ENCODE data around the gene IGSF8.
A peak's percentile ranks its signal among the peaks of the same experiment; 100 is the strongest.

The IGSF8 gene

DNA sequence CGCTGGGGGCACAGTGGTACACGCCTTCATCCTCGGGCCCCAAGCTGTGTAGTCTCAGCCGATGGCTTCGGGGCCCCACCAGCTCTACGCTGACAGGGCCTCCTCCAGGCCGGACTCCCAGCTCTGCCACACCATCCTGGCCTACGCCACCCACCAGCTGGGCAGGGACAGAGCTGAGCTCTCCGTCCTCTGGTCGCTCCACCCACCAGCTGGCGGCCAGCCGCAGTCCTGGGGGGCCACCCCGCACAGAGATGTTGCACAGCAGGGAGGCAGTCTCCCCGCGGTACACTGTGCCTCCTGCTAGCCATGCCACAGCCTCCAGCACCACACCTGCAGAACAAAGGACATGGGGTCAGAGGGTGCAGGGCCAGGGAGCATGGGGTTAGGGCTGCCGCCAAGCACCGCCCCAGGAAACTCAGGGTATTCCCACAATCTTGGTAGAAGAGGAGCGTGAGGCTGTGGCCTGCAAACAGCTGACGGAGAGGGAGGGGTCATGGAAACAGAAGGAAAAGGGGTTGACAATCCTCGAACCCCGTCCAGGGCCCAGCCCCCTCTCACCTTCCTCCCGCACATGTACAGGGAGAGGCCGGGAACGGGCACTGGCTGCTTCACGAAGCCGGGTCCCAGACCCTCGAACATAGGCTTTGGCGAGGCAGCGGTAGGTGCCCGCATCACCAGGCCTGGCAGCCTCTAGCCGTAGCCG lies 5.9 kb downstream of the IGSF8 start:
- Histone ChIP-seq H2BK12ac (ENCODE audit: low read length) (no peak overlapping the region), H3K23ac (ENCODE audit: low read depth, low read length, poor library complexity) (peak overlapping the region; percentile 36), H3K9ac (ENCODE audit: low read depth, low read length, poor library complexity) (peak overlapping the region; percentile 72), H3K27ac (replicated peaks; ENCODE audit: low read length) (no peak overlapping the region), H3K14ac (ENCODE audit: low read length) (no peak overlapping the region), H3K36me3 (replicated peaks in 1 of 2; ENCODE audit: control insufficient read depth in 2 of 2, insufficient read depth in 2 of 2, low read length in 2 of 2) (peaks cover 0 to 8% of the 10 kb centered on the region in 2 donors), H3K4me1 (ENCODE audit: control insufficient read depth in 2 of 2, insufficient read depth in 1 of 2, low read depth in 1 of 2, low read length in 2 of 2) (peaks cover 14 to 20% of the 10 kb centered on the region in 2 donors), H3K4ac (ENCODE audit: low read length) (peak overlapping the region; percentile 58), H3K79me1 (ENCODE audit: low read depth, low read length) (no peaks in the 10 kb centered on the region), H4K8ac (ENCODE audit: low read depth, low read length) (no peak overlapping the region), H3K18ac (ENCODE audit: low read length) (peak overlapping the region; percentile 19), H3K9me3 (replicated peaks in 1 of 2; ENCODE audit: control insufficient read depth in 2 of 2, insufficient read depth in 1 of 2, low read depth in 1 of 2, low read length in 2 of 2) (no peaks in the 10 kb centered on the region), H2AK5ac (ENCODE audit: low read depth, low read length) (no peak overlapping the region), H2BK120ac (ENCODE audit: low read depth, low read length) (no peak overlapping the region), H3K4me3 (ENCODE audit: low read length in 2 of 2) (no peak overlapping the region), H2BK5ac (ENCODE audit: low read length) (peak overlapping the region; percentile 18), H2AFZ (ENCODE audit: low read length) (no peak overlapping the region), H2BK15ac (ENCODE audit: low read length) (peak overlapping the region; percentile 61), H4K91ac (ENCODE audit: low read depth, low read length, poor library complexity) (peak overlapping the region; percentile 82), H3K27me3 (ENCODE audit: control insufficient read depth in 3 of 3, insufficient read depth in 3 of 3, low read depth in 1 of 3, low read length in 3 of 3) (no peaks in the 10 kb centered on the region), H3K4me2 (ENCODE audit: insufficient read depth, low read length, poor library complexity, severe bottlenecking) (no peak overlapping the region)
- no CpG with 5 or more reads among the region's 32 CpGs for WGBS, 2 donors (ENCODE audit: extremely low coverage in 2 of 2, insufficient read length in 2 of 2, insufficient replicate concordance in 1 of 2)
- DNase-seq (ENCODE audit: low spot score) = no peak

- WGBS, 2 donors (ENCODE audit: extremely low coverage in 2 of 2, insufficient read length in 2 of 2, insufficient replicate concordance in 1 of 2) = no CpG with 5 or more reads among the region's 5 CpGs
Observed at GRCh38 chr1:160091666-160092223, 6.7 kb downstream of the IGSF8 start.

GRCh38 chr1:160090760-160091159 lies 7.7 kb downstream of the IGSF8 start:
- no peak overlapping the region for H2BK12ac ChIP-seq (ENCODE audit: low read length)

More at GRCh38 chr1:160091666-160092223, 6.7 kb downstream of the IGSF8 start:
- Histone ChIP-seq H3K79me1 (ENCODE audit: low read depth, low read length) (no peaks in the 10 kb centered on the region), H3K4ac (ENCODE audit: low read length) (no peak overlapping the region), H2BK5ac (ENCODE audit: low read length) (no peak overlapping the region), H3K18ac (ENCODE audit: low read length) (no peak overlapping the region), H3K27me3 (ENCODE audit: control insufficient read depth in 3 of 3, insufficient read depth in 3 of 3, low read depth in 1 of 3, low read length in 3 of 3) (no peaks in the 10 kb centered on the region), H3K4me3 (ENCODE audit: low read length in 2 of 2) (no peak overlapping the region), H2AK5ac (ENCODE audit: low read depth, low read length) (no peak overlapping the region), H3K4me1 (ENCODE audit: control insufficient read depth in 2 of 2, insufficient read depth in 1 of 2, low read depth in 1 of 2, low read length in 2 of 2) (peaks cover 11 to 13% of the 10 kb centered on the region in 2 donors), H3K9ac (ENCODE audit: low read depth, low read length, poor library complexity) (no peak overlapping the region), H2BK12ac (ENCODE audit: low read length) (no peak overlapping the region), H3K9me3 (replicated peaks in 1 of 2; ENCODE audit: control insufficient read depth in 2 of 2, insufficient read depth in 1 of 2, low read depth in 1 of 2, low read length in 2 of 2) (no peaks in the 10 kb centered on the region), H4K8ac (ENCODE audit: low read depth, low read length) (no peak overlapping the region), H3K27ac (replicated peaks; ENCODE audit: low read length) (no peak overlapping the region), H3K14ac (ENCODE audit: low read length) (no peak overlapping the region), H3K36me3 (replicated peaks in 1 of 2; ENCODE audit: control insufficient read depth in 2 of 2, insufficient read depth in 2 of 2, low read length in 2 of 2) (peaks cover 0 to 8% of the 10 kb centered on the region in 2 donors), H2AFZ (ENCODE audit: low read length) (no peak overlapping the region), H3K23ac (ENCODE audit: low read depth, low read length, poor library complexity) (no peak overlapping the region), H2BK15ac (ENCODE audit: low read length) (no peak overlapping the region), H2BK120ac (ENCODE audit: low read depth, low read length) (no peak overlapping the region), H4K91ac (ENCODE audit: low read depth, low read length, poor library complexity) (peak overlapping the region; percentile 82), H3K4me2 (ENCODE audit: insufficient read depth, low read length, poor library complexity, severe bottlenecking) (no peak overlapping the region)
- DNase-seq (ENCODE audit: low spot score) = no peak

DNA sequence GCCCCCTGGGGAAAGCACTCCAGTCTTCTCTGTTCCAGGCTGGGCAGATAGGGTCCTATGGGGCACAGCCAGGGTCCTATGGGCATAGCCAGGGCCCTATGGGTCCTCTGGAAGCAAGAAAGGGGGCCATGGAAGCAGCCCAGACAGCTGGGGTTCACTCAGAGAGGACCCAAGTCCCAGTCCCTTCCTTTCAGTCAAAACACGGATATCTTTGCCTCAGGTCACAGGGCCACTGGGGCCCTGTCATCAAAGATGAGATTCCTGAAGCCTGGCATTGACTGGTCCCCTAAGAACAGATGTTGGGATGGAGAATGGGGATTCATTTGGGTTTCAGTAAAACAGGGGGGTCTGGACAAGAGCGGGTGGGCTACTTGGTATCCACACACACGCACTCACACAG lies 8.5 kb downstream of the IGSF8 start:
- no peak for DNase-seq (ENCODE audit: low spot score)
- H3K36me3 ChIP-seq (replicated peaks in 1 of 2; ENCODE audit: control insufficient read depth in 2 of 2, insufficient read depth in 2 of 2, low read length in 2 of 2) = peaks cover 0 to 8% of the 10 kb centered on the region in 2 donors
- no peak overlapping the region for H4K91ac ChIP-seq (ENCODE audit: low read depth, low read length, poor library complexity)
- H3K4me3 ChIP-seq (ENCODE audit: low read length in 2 of 2) = no peak overlapping the region
- no peak overlapping the region for H2BK5ac ChIP-seq (ENCODE audit: low read length)
- H3K27me3 ChIP-seq (ENCODE audit: control insufficient read depth in 3 of 3, insufficient read depth in 3 of 3, low read depth in 1 of 3, low read length in 3 of 3) = no peaks in the 10 kb centered on the region
- H3K79me1 ChIP-seq (ENCODE audit: low read depth, low read length) = no peaks in the 10 kb centered on the region
- H3K4me1 ChIP-seq (ENCODE audit: control insufficient read depth in 2 of 2, insufficient read depth in 1 of 2, low read depth in 1 of 2, low read length in 2 of 2) = peaks cover 0 to 3% of the 10 kb centered on the region in 2 donors
- no peak overlapping the region for H3K9ac ChIP-seq (ENCODE audit: low read depth, low read length, poor library complexity)
- no peak overlapping the region for H2AFZ ChIP-seq (ENCODE audit: low read length)
- no peak overlapping the region for H3K14ac ChIP-seq (ENCODE audit: low read length)
- no peak overlapping the region for H2BK12ac ChIP-seq (ENCODE audit: low read length)
- no peak overlapping the region for H4K8ac ChIP-seq (ENCODE audit: low read depth, low read length)
- no peak overlapping the region for H2BK15ac ChIP-seq (ENCODE audit: low read length)
- H3K4me2 ChIP-seq (ENCODE audit: insufficient read depth, low read length, poor library complexity, severe bottlenecking) = no peak overlapping the region
- H3K9me3 ChIP-seq (replicated peaks in 1 of 2; ENCODE audit: control insufficient read depth in 2 of 2, insufficient read depth in 1 of 2, low read depth in 1 of 2, low read length in 2 of 2) = no peaks in the 10 kb centered on the region
- H3K23ac ChIP-seq (ENCODE audit: low read depth, low read length, poor library complexity) = no peak overlapping the region
- no peak overlapping the region for H2AK5ac ChIP-seq (ENCODE audit: low read depth, low read length)
- no peak overlapping the region for H3K4ac ChIP-seq (ENCODE audit: low read length)
- H3K18ac ChIP-seq (ENCODE audit: low read length) = no peak overlapping the region
- WGBS, 2 donors (ENCODE audit: extremely low coverage in 2 of 2, insufficient read length in 2 of 2, insufficient replicate concordance in 1 of 2) = no CpG with 5 or more reads among the region's 3 CpGs
- H2BK120ac ChIP-seq (ENCODE audit: low read depth, low read length) = no peak overlapping the region
- H3K27ac ChIP-seq (replicated peaks; ENCODE audit: low read length) = no peak overlapping the region

More at GRCh38 chr1:160090760-160091159, 7.7 kb downstream of the IGSF8 start:
- H3K4me1 ChIP-seq (ENCODE audit: control insufficient read depth in 2 of 2, insufficient read depth in 1 of 2, low read depth in 1 of 2, low read length in 2 of 2) = peaks cover 7% of the 10 kb centered on the region in 2 donors
- H2BK120ac ChIP-seq (ENCODE audit: low read depth, low read length) = no peak overlapping the region
- H3K14ac ChIP-seq (ENCODE audit: low read length) = no peak overlapping the region
- H3K9me3 ChIP-seq (replicated peaks in 1 of 2; ENCODE audit: control insufficient read depth in 2 of 2, insufficient read depth in 1 of 2, low read depth in 1 of 2, low read length in 2 of 2) = no peaks in the 10 kb centered on the region
- no CpG with 5 or more reads among the region's 4 CpGs for WGBS, 2 donors (ENCODE audit: extremely low coverage in 2 of 2, insufficient read length in 2 of 2, insufficient replicate concordance in 1 of 2)
- no peak overlapping the region for H3K4me3 ChIP-seq (ENCODE audit: low read length in 2 of 2)
- no peak overlapping the region for H2BK15ac ChIP-seq (ENCODE audit: low read length)
- H3K27ac ChIP-seq (replicated peaks; ENCODE audit: low read length) = no peak overlapping the region
- no peak overlapping the region for H3K4me2 ChIP-seq (ENCODE audit: insufficient read depth, low read length, poor library complexity, severe bottlenecking)
- no peak overlapping the region for H4K91ac ChIP-seq (ENCODE audit: low read depth, low read length, poor library complexity)
- H4K8ac ChIP-seq (ENCODE audit: low read depth, low read length) = no peak overlapping the region
- peak overlapping the region; percentile 16 for H2BK5ac ChIP-seq (ENCODE audit: low read length)
- H3K79me1 ChIP-seq (ENCODE audit: low read depth, low read length) = no peaks in the 10 kb centered on the region
- no peak for DNase-seq (ENCODE audit: low spot score)
- no peaks in the 10 kb centered on the region for H3K27me3 ChIP-seq (ENCODE audit: control insufficient read depth in 3 of 3, insufficient read depth in 3 of 3, low read depth in 1 of 3, low read length in 3 of 3)
- no peak overlapping the region for H3K4ac ChIP-seq (ENCODE audit: low read length)
- H3K23ac ChIP-seq (ENCODE audit: low read depth, low read length, poor library complexity) = no peak overlapping the region
- H2AK5ac ChIP-seq (ENCODE audit: low read depth, low read length) = no peak overlapping the region
- no peak overlapping the region for H3K18ac ChIP-seq (ENCODE audit: low read length)
- H3K9ac ChIP-seq (ENCODE audit: low read depth, low read length, poor library complexity) = no peak overlapping the region
- no peak overlapping the region for H2AFZ ChIP-seq (ENCODE audit: low read length)
- H3K36me3 ChIP-seq (replicated peaks in 1 of 2; ENCODE audit: control insufficient read depth in 2 of 2, insufficient read depth in 2 of 2, low read length in 2 of 2) = peaks cover 0 to 8% of the 10 kb centered on the region in 2 donors
